GM18502 (cell line): ENCODE measurements around the gene KBTBD4.

Experiments used
- ATAC-seq: cut with Tn5 transposase; IDR thresholded peaks from one replicate; pipeline ENCODE4 v1.9.1; 2021; ENCODE audit warnings: mild to moderate bottlenecking; ENCODE audit not compliant: unreplicated experiment, poor library complexity

KBTBD4 gene

DNA sequence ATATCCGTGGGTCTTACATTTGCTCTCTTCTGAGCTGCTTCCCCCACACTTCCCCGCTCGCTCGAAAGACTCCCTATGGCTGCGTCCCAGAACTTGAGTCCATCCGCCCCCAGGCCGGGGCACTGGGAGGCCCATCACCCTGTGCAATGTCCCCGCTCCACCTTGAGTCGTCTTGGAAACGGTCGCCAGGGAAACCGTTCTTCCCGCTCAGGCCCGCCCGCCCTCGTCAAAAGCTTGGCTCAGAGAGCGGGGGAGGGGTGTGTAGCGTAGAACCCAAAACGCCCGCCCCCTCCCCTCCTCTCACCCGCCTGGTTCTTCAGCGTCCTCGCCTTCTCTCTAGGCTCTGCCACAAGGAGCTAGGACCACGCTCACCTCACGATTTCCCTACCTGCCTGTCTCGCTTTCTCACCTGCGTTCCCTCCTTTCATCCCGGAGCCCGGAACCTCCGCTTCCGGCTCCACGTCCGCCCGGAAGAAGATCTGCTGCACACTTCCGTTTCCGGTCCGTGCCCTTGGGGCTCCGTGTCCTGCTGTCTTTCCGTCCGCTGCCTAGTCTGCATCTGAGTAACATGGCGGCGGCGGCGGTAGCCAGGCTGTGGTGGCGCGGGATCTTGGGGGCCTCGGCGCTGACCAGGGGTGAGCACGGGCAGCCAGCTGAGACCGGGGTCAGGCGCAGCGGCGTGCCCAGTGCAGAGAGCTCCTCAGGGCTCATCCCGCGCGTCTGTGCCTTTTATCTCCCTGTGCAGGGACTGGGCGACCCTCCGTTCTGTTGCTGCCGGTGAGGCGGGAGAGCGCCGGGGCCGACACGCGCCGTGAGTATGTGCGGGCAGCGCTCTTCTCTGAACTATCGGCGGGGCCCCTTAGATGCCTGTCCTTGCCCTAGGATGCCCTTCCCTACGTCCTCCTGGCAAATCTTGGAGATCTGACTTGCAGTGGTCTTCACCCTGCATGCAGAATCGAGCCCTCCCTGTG lies at the start of gene KBTBD4, which contains the start of gene NDUFS3:
TSS of gene KBTBD4 (minus strand) at position 447 of the 971 bp plus-strand sequence. CDS start at position 428, 19 bp downstream.
TSS of gene NDUFS3 (plus strand) at position 551 of the 971 bp plus-strand sequence. CDS start at position 569, 18 bp downstream.
- ATAC-seq = peak; percentile 95

DNA sequence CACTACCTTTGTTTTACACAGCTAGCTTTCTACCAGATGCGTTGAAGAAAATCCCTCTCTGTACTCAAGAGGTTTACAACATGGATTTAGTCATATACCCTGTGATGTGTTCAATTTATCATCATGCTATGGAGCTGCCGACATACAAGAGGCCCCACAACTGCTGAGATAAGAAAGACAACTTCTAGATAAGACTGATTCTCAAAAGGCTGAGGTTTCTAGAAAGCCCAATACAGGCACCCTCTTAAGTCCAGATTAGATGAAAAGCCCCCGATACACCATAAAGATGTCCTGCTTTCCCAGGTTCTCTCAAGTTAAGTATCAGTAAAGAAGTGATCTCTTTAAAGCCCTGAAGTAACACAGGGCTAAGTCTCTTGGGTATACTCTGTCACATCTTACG lies 49.3 kb upstream of the KBTBD4 start:
- no peak for ATAC-seq

DNA sequence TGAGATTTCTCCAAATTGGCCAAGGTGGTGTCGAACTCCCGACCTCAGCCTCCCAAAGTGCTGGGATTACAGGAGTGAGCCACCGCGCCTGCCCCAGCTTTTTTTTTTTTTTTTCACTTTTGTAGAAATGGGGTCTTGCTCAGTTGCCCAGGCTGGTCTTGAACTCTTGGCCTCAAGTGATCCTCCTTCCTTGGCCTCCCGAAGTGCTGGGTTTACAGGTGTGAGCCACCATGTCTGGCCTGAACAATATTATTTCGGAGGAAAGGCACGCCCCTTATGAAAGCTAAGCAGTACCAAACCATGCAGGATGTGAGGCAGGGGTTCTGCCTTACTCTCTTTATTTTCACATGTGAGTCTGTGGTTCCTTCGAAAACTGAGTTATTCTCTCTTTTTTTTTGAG lies 47.5 kb upstream of the KBTBD4 start:
- ATAC-seq = no peak

DNA sequence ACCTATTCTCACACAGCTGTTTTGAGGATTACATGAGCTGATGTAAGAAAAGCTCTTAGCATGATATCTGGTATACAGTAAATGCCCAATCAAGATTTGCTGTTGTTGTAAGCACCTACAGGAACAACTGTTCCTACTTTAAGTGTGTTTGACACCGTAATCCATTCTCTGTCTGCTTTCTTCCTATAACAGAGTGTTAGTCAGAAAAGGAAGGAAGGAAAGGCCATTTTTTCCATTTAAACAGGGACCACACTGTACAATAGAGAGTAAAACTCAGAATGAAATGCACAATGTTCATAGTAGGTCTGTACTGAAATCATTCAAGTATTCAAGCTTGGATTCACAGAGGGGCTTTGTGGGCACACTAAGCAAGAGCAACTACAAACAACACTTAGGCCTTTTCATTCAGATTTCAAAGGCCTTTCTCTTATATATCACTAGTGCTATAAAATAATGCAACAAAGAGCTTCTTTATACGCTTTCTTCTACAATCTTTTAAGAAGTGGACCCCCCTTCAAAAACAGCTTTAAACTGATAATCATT lies 42.1 kb upstream of the KBTBD4 start:
- no peak for ATAC-seq

DNA sequence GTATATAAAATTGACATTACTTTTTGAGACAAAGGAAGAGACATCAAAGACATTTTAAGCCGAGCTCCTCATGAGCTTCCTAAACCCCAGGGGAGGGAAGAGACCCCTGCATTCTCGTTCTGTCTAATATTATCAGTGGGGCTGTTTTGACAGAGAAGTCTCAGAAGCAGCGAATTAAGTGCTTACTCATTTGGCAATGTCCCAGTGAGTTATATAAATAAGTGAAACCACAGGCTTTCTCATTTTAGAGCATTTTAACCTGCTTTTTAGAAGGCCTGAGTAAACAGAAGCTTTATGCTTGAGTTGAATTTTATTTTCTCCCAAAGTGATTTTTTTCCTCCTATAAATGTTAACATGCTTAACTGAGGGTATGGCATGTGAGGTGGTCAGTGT lies 38.6 kb upstream of the KBTBD4 start:
- no peak for ATAC-seq

DNA sequence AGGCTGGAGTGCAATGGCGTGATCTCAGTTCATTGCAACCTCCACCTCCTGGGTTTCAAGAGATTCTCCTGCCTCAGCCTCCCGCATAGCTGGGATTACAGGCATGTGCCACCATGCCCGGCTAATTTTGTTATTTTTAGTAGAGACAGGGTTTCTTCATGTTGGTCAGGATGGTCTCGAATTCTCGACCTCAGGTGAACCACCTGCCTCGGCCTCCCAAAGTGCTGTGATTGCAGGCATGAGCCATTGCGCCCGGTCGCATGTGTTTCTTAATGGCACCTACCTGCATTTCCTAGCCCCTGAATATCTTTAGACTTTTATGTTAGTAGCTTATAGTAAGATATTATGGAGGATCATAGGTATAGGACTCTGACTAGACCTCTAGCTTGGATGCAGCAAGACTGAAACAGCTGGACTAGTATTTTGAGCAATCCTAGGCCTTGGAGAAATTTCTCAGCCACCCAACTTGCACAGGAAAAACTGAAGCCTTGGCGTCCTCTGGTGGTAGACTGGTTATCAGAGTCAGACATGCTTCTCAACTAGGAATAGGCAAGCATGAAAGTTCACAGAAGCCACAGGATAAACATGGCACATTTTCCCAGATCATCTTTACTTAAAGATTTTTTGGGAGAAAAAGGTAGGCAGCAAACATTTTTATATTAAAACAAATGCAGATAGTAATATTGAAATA lies 38.1 kb upstream of the KBTBD4 start:
- no peak for ATAC-seq

DNA sequence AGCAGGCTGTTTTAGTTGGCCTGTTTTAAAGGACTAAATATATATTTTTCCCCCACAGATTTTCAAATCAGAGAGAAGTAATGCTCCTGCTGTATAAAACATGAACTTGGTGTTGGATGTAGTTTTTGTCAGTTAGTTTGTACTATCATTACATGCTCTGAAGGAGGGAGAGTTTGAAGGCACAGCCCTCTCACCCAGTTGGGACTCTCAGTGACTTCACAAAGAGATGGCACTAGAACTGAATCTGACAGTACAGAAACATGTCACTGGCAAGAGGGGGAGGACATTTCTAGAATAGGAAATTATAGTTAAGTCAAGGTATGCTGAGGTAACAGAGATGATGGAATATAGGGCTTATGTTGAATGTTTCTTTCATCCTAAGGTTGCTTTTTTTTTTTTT lies 36.5 kb upstream of the KBTBD4 start:
- ATAC-seq = no peak

DNA sequence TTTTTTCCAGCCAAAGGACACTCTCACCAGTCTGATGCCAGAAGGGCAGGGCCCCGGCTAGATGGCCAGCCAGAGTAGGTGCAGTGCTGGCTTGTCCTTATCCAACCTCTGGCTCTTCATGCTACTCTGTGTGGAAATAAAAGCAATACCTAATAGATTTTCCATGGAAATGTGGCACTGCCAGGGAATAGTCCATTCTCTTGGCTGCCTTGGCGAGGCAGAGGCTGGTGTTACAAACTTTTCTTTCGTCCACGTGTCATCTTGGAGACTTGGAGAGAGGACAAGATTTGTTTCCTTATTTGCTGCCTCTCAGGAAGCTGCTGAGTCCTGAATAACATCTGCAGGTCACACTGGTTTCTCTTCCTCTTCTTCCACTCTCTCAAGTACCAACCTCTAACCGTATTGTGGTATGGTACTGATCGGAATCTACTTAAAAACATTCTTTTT lies 32.6 kb upstream of the KBTBD4 start:
- ATAC-seq = peak; percentile 88

DNA sequence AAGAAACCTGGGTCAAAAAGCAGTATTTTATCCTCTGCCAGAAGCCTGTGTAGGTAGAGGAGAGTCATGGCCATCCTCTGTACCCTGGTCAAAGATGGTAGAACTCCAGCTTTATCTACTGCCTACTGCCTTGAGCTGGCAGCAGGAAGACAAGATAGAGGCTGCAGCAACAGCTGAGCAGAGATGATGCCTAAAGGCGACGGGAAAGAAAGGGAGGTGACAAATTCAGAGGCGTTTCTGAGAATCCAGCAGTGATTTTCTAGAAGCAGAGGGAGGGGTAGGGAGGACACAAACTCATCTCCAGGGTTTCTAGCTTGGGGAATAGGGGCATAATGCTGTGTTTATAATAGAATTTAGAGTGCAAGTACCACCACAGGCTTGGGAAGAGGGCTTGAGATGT lies 30.9 kb upstream of the KBTBD4 start:
- ATAC-seq = no peak

DNA sequence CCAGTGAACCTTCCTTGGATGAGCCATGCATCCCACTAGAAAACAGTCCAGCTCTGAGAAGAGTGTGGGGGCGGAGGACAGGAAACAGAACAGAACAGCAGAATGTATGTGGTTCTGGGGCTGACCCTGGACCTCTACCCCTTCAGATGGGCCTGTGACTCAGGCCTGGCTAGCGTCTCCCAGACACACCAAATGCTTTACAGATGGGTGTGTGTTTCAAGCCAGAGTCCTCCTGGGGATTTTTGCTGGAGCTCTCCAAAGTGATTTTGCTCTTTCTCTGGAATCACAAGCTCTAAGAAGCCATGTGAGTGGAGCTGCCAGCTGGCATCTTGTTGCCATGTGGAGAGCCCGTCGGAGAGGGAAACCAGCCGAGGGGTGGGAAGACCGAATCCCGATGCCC lies 28.6 kb upstream of the KBTBD4 start:
- ATAC-seq = no peak

DNA sequence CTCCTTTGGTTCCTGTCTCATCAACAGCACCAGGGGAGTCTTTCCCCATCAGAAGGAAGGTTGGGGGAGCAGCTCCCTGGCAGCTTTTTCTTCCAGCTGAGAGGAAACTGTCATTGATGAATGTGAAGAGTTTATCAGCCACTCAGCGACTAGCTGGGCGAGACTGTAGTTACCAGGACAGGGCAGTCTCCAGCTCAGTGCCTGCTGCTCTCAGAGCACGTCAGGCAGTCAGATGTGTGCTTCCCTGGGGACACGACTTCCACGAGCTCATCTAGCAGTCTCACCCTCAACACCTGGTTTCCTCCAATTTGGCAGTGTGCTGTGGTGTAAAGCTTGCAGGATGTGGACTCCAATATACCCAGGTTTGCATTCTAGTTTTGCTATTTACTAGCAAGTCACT lies 28.0 kb upstream of the KBTBD4 start:
- no peak for ATAC-seq

DNA sequence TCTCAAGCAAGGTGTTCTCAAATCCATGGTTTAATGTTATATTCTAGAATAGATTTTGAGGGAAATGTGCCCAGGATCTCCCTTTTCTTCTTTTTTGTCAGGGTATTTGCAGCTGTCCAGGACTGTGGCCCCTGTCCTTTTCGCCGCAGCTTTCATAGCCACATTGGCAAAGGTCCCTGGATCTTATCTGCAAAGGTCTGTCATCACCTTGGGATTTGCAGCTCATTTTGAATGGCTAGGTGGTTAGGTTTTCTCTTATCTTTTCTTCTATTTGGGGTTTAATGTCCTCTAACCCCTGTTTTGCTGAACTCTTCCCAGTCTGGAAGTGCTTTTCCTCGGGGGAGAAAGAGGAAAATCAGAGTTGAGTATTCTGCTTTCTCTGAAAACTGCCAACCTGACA lies 27.2 kb upstream of the KBTBD4 start:
- ATAC-seq = no peak

DNA sequence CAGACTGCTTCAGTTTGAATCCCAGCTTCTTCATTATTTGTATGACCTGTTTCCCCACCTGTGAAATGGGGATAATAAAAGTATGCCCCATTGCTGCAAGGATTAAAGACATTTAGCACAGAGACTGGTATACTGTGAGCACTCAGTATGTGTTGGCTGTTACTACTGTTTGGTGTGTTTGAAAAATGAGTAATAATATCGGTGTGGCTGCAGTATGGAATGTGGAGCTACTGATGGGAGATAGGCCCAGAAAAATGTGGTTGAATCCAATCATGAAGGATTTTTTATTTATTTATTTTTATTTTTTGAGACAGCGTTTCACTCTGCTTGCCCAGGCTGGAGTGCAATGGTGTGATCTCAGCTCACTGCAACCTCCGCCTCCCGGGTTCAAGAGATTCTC lies 24.5 kb upstream of the KBTBD4 start:
- ATAC-seq = no peak

DNA sequence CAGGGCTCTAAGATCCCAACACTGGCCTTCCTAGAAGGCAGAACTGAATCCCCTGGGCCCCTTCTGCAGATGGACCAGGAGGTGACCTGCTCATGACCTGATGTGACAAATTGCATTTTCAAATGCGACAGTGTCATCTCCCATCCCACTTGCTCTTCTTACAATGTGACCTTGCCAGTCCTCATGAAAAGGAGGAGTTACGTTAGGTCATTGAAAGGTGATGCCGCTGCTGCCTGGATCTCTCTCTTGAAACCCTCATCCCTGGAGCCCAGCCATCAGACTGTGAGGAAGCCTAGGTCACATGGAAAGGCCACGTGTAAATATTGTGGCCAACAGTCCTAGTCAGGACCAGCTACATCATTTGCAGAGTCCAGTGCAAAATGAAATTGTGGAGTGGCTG lies 21.1 kb upstream of the KBTBD4 start:
- ATAC-seq = no peak

DNA sequence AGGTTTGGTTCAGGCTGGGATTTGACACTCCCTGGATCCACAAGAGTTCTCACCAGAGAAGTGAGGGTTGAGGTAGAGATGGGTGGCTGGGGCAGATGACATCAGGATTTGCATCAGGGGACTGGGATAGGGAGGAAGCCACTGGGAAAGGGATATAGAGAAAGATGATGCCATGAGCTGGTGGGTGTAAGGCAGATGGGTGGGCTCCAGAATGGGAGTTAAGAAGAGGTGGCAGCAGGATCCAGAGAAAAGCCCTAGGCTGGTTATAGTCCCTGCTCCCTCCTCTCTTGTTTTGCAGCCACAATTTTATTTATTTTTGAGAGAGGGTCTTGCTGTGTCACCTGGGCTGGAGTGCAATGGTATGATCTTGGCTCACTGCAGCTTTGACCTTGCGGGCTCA lies 17.2 kb upstream of the KBTBD4 start:
- no peak for ATAC-seq

DNA sequence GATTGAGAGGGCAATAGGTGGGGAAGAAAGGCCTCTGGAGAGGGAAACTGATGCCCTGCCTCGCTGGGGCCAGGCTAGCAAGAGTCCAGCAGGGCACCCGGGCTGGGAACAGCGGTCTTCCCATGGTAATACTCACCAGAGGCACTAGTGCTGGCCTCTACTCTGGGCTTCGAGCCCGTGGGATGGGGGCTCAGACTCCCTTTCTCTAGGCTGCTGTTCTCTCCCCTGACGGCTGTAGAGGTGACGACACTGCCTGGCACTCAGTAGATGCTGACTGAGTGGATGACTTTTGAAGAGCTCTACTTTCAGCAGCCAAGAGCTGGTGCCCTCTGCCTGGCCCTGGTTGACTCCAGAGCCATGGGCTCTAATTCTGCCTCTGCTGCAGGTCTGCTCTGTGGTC lies 16.3 kb upstream of the KBTBD4 start:
- no peak for ATAC-seq

DNA sequence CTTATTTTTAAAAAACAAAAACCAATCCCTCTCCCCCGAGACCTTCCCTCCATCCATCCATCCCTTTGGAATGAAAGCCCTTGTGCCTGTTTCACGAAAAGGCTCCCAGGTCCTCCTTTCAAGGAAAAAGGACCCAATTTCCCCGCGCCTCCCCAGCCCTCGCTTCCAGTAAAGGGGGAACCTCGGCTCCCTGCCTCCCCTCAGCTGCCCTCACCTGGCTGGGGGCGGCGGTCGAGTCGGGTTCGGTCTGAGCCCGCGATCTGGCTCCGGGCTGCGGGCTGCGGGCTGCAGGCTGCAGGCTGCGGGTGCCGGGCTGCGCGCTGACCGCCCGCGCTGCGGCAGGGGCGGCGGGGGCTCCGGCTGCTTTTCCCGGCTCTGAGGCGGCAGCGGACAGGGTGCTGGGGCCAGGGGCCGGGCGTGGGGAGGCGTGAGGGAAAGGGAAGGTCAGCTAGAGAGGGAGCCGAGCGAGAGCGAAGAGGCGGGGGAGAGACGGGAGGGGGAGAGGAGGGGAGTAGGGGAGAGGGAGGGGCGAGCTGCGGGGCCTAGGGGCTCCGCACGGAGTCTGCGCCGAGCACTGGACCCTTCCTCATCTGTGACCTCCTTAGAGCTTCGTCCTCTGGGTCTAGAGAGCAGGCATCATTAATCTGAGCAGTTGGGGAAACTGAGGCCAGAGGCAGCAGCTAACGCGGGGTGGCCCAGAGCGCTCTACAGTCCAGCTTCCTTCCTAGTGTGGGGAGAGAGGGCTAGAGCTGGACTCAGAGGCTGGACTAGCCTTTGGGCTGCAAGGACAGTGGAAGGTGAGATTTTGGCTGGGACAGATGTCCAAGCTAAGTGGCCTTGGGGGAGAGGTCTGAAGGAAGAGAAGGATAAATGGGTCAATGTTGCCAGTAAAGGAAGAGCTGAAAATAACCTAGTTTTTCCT lies 15.4 kb upstream of the KBTBD4 start, which contains the start of gene C1QTNF4:
TSS of gene C1QTNF4 (minus strand) at position 478 of the 922 bp plus-strand sequence. CDS start 3,601 bp downstream, outside the sequence.
- no peak for ATAC-seq

DNA sequence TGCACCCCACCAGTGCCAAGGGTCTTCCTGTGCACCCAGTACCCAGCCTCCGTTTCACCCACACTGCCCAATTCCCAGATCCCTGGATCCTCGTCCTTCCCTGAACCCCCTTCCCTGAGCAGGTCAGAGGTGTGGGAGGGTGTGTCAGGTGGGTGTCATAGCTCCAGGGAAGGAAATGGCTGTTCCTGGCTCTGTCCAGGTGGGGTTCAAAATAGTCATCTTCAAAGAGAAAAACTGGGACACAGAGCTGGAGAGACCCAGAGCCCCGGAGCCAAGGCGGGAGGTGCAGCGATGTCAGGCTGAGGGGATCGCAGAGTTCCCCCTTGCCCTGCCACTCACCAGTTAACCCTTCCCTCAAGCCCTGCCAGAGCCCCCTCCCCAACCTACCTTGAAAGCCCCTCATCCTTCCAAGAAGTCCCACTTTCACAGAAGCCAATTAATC lies 14.7 kb upstream of the KBTBD4 start:
- ATAC-seq = no peak

DNA sequence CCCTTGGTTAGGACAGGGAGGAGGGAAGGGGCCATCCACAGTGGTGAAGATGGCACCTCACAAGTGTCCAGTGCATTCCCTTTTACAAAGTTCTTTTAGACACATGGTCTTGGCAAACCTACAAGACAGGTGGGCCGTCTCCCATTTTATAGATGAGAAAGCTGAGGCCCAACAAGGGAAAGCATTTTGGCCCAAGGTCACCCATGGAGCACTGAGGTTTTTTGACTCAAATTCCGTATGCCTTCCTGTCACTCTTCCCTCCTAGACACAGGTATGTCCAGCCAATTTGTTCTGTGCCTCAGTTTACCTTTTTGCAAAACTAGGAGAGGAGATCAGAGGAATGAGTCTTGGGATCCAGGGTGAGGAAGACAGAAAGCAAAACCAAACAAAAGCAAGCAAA lies 14.2 kb upstream of the KBTBD4 start:
- no peak for ATAC-seq

DNA sequence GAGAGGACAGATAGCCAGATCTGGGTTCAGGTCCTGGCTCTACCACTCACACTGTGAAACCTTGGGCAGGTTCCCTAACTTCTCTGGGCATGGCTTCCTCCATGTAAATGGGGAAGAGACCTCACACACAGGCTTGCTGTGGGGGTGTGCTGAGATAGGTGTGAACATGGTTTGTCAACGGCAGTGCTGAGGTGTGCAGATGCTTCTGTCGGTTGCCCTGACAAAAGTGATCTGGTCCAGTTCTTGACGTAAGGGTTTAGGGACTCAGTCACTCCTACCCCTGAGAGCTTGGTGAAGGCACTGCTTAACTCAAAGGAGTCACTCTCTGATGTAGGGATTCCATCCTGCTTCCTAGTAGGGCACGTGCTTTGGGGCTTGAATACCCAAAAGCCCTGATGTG lies 13.5 kb upstream of the KBTBD4 start:
- no peak for ATAC-seq
